BJ (cell line): ENCODE data around the gene EDC4. TPM values are rescaled to one million over a fixed set of nuclear protein-coding genes. Genes with fewer than 3 reads are reported as not detected.

Source experiments
- CTCF ChIA-PET: fragments of 350-600 bp; formaldehyde crosslinking; extraction: SDS; loops from one replicate; lab custom pipeline; 2021; ENCODE audit warnings: antibody characterized with exemption, inconsistent platforms; lab: Yijun Ruan, JAX
- POLR2A ChIA-PET: fragments of 300-600 bp; sonication (Branson Sonifier 250); formaldehyde crosslinking; extraction: SDS; loops from one replicate; lab custom pipeline; 2021; ENCODE audit warnings: antibody characterized with exemption; lab: Charles Lee
- DNase-seq: peaks from one replicate; pipeline ENCODE4 v3.0.0-alpha.2; 2011; ENCODE audit warnings: low read depth
- H3K27me3 ChIP-seq: 2 replicates; pipeline ENCODE4 v1.6.0; 2011; ENCODE audit warnings: low read length; ENCODE audit not compliant: control insufficient read depth, insufficient read depth
- H3K36me3 ChIP-seq: 2 replicates; pipeline ENCODE4 v1.5.1; 2011; ENCODE audit warnings: low read length; ENCODE audit not compliant: control insufficient read depth, insufficient read depth
- H3K4me3 ChIP-seq: 2 replicates; pipeline ENCODE4 v1.5.1; 2011; ENCODE audit warnings: low read depth, mild to moderate bottlenecking, control low read depth, low read length
- CTCF ChIP-seq: IDR thresholded peaks from 2 replicates; pipeline ENCODE4 v1.5.1; 2011; ENCODE audit warnings: low read depth, mild to moderate bottlenecking, control low read depth, inconsistent platforms, low read length, moderate library complexity; ENCODE audit not compliant: insufficient read depth
- polyA plus RNA-seq: library from polyadenylated mRNA; depleted of rRNA; stranded (reverse); fragments of >200 nt; gene quantifications from 2 replicates; pipeline ENCODE4 v1.2.3, GENCODE V29; 2011

The EDC4 gene
- polyA plus RNA-seq, 1 experiment, result 27.4 TPM

- Histone ChIP-seq H3K27me3 (no peaks in the 10 kb centered on the region), H3K36me3 (peaks cover 2% of the 10 kb centered on the region; the same call in 1 of the 2 replicates), H3K4me3 (no peak overlapping the region)
- no peak for TF ChIP-seq CTCF
- CTCF ChIA-PET, result interaction anchor here (1.0 to 3.2 kb wide), 6 partner anchors 10 to 376 kb away, joined by 3 to 13 read pairs (median 3); no protein-coding TSS in a partner anchor
- DNase-seq, result no peak
- POLR2A ChIA-PET, result no interaction called here
Observed at GRCh38 chr16:67897231-67897630, 24.4 kb downstream of the EDC4 start.

- POLR2A ChIA-PET, result no interaction called here
- DNase-seq, result no peak
- CTCF ChIA-PET, result interaction anchor here (0.7 to 2.1 kb wide), 2 partner anchors 86 to 387 kb away, joined by 3 to 6 read pairs; no protein-coding TSS in a partner anchor
- Histone ChIP-seq H3K27me3 (no peaks in the 10 kb centered on the region), H3K4me3 (no peak overlapping the region), H3K36me3 (peaks cover 4% of the 10 kb centered on the region)
- TF ChIP-seq CTCF, result no peak
Observed at GRCh38 chr16:67901734-67902133, 28.9 kb downstream of the EDC4 start.

- Histone ChIP-seq H3K27me3 (no peaks in the 10 kb centered on the region), H3K36me3 (peaks cover 4% of the 10 kb centered on the region), H3K4me3 (no peak overlapping the region)
- ChIA-PET CTCF (interaction anchor here (1.9 kb wide), 1 partner anchor 19 kb away, joined by 7 read pairs; the partner anchor contains the start of gene NRN1L), POLR2A (no interaction called here)
- TF ChIP-seq CTCF, result no peak
- no peak for DNase-seq
Observed at GRCh38 chr16:67902831-67903230, 30.0 kb downstream of the EDC4 start.

- no peak for DNase-seq
- CTCF ChIA-PET, result interaction anchor here (0.6 to 5.9 kb wide), 6 partner anchors 11 to 705 kb away, joined by 3 to 32 read pairs (median 4); partner anchors contain the start of gene NRN1L
- TF ChIP-seq CTCF, result no peak
Observed at GRCh38 chr16:67907397-67908180, 34.7 kb downstream of the EDC4 start.

GRCh38 chr16:67909056-67909742, 36.3 kb downstream of the EDC4 start:
- ChIA-PET CTCF (interaction anchor here (0.6 to 5.9 kb wide), 4 partner anchors 12 to 26 kb away, joined by 3 to 32 read pairs (median 3); partner anchors contain the start of gene NRN1L), POLR2A (no interaction called here)
- H3K4me3 ChIP-seq, result no peak overlapping the region
- H3K27me3 ChIP-seq, result no peaks in the 10 kb centered on the region
- TF ChIP-seq CTCF, result no peak
- DNase-seq, result no peak
- H3K36me3 ChIP-seq, result peaks cover 14% of the 10 kb centered on the region

More at GRCh38 chr16:67907397-67908180, 34.7 kb downstream of the EDC4 start:
- Histone ChIP-seq H3K36me3 (peaks cover 16% of the 10 kb centered on the region), H3K4me3 (no peak overlapping the region), H3K27me3 (no peaks in the 10 kb centered on the region)
- POLR2A ChIA-PET, result no interaction called here
